Measurements from ENCODE around the gene GPM6B.

Gene GPM6B

DNA sequence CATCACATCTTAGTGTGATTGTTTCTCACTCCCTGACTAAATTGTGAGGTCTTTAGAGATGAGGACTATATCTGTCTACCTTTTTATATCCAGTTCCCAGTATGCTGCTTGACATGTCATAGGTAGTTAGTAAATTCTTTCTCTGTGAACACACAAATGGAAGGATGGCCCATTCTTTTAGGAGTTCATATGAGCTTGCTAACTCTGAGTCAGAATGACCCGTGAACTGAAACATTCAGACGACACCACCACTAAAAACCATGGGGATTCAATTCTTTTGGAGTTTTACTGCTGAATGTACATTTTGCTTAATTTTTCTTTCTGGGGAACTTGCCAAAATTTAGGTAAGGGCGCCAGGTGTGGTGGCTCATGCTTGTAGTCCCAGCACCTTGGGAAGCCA is 68.4 kb downstream of the GPM6B start:
- H3K36me3 ChIP-seq (ENCODE audit: low read depth), result peaks cover 25% of the 10 kb centered on the region
- no peak overlapping the region for H3K27ac ChIP-seq (ENCODE audit: poor library complexity, severe bottlenecking)
- H3K4me3 ChIP-seq (ENCODE audit: severe bottlenecking), result no peak overlapping the region
- ATAC-seq (ENCODE audit: low read depth), result no peak
- H3K4me1 ChIP-seq (ENCODE audit: insufficient read depth, poor library complexity, severe bottlenecking), result no peaks in the 10 kb centered on the region
- H3K27me3 ChIP-seq (ENCODE audit: insufficient read depth, poor library complexity, severe bottlenecking), result no peaks in the 10 kb centered on the region
- H3K9me3 ChIP-seq (ENCODE audit: severe bottlenecking), result no peaks in the 10 kb centered on the region
- no peak for DNase-seq (ENCODE audit: low spot score)
- TF ChIP-seq CTCF (IDR thresholded peaks at IDR 0.05; ENCODE audit: poor library complexity, severe bottlenecking), result no peak

GRCh38 chrX:13747836-13748235 is 69.1 kb downstream of the GPM6B start:
- H3K9me3 ChIP-seq (ENCODE audit: severe bottlenecking), result no peaks in the 10 kb centered on the region
- no peak for DNase-seq (ENCODE audit: low spot score)
- H3K36me3 ChIP-seq (ENCODE audit: low read depth), result peaks cover 25% of the 10 kb centered on the region
- ATAC-seq (ENCODE audit: low read depth), result peak; percentile 31; the same call in 1 of the 3 replicates
- no peak overlapping the region for H3K4me3 ChIP-seq (ENCODE audit: severe bottlenecking)
- peak; percentile 45 for TF ChIP-seq CTCF (IDR thresholded peaks at IDR 0.05; ENCODE audit: poor library complexity, severe bottlenecking)
- no peak overlapping the region for H3K27ac ChIP-seq (ENCODE audit: poor library complexity, severe bottlenecking)
- H3K4me1 ChIP-seq (ENCODE audit: insufficient read depth, poor library complexity, severe bottlenecking), result no peaks in the 10 kb centered on the region
- H3K27me3 ChIP-seq (ENCODE audit: insufficient read depth, poor library complexity, severe bottlenecking), result no peaks in the 10 kb centered on the region

GRCh38 chrX:13742397-13743176 is 74.3 kb downstream of the GPM6B start:
- ATAC-seq (ENCODE audit: low read depth) (no peak), DNase-seq (ENCODE audit: low spot score) (no peak)
- no peaks in the 10 kb centered on the region for H3K9me3 ChIP-seq (ENCODE audit: severe bottlenecking)
- H3K36me3 ChIP-seq (ENCODE audit: low read depth), result peaks cover 8% of the 10 kb centered on the region
- TF ChIP-seq CTCF (IDR thresholded peaks at IDR 0.05; ENCODE audit: poor library complexity, severe bottlenecking), result no peak
- no peaks in the 10 kb centered on the region for H3K4me1 ChIP-seq (ENCODE audit: insufficient read depth, poor library complexity, severe bottlenecking)
- H3K27ac ChIP-seq (ENCODE audit: poor library complexity, severe bottlenecking), result no peak overlapping the region
- no peaks in the 10 kb centered on the region for H3K27me3 ChIP-seq (ENCODE audit: insufficient read depth, poor library complexity, severe bottlenecking)
- no peak overlapping the region for H3K4me3 ChIP-seq (ENCODE audit: severe bottlenecking)

- H3K9me3 ChIP-seq (ENCODE audit: severe bottlenecking), result no peaks in the 10 kb centered on the region
- no peaks in the 10 kb centered on the region for H3K4me1 ChIP-seq (ENCODE audit: insufficient read depth, poor library complexity, severe bottlenecking)
- no peak overlapping the region for H3K27ac ChIP-seq (ENCODE audit: poor library complexity, severe bottlenecking)
- DNase-seq (ENCODE audit: low spot score) (no peak), ATAC-seq (ENCODE audit: low read depth) (no peak)
- H3K4me3 ChIP-seq (ENCODE audit: severe bottlenecking), result no peak overlapping the region
- H3K36me3 ChIP-seq (ENCODE audit: low read depth), result peaks cover 10% of the 10 kb centered on the region
- TF ChIP-seq CTCF (IDR thresholded peaks at IDR 0.05; ENCODE audit: poor library complexity, severe bottlenecking), result no peak
- H3K27me3 ChIP-seq (ENCODE audit: insufficient read depth, poor library complexity, severe bottlenecking), result no peaks in the 10 kb centered on the region
These were observed 75.2 kb downstream of the GPM6B start for GRCh38 chrX:13741695-13742094.

All from RWPE2 (cell line).